Mesenchymal stem cell (in vitro differentiated cells and primary cell): ENCODE measurements around the gene PGAP6. TPM values are rescaled to one million over a fixed set of nuclear protein-coding genes. Genes with fewer than 3 reads are reported as not detected.

ENCODE experiments used
- DNase-seq: peaks from one replicate; pipeline ENCODE4 v3.0.0-alpha.2; 2013
- H2AFZ ChIP-seq: one replicate; pipeline ENCODE4 v1.6.1; 2013; ENCODE audit warnings: low read depth, mild to moderate bottlenecking, control low read depth, inconsistent platforms, low read length, moderate library complexity
- H2AK5ac ChIP-seq: 2 replicates; pipeline ENCODE4 v1.6.1; 2013; ENCODE audit warnings: low read length, moderate library complexity, mild to moderate bottlenecking, inconsistent platforms; ENCODE audit not compliant: severe bottlenecking
- H2BK120ac ChIP-seq: one replicate; pipeline ENCODE4 v1.6.1; 2013; ENCODE audit warnings: low read depth, mild to moderate bottlenecking, inconsistent platforms, low read length, moderate library complexity
- H2BK12ac ChIP-seq, 2 experiments: one replicate each; pipeline ENCODE4 v1.6.1; 2013; ENCODE audit warnings: inconsistent platforms in 2 of 2, low read length in 2 of 2, mild to moderate bottlenecking in 2 of 2, moderate library complexity in 2 of 2, control low read depth in 1 of 2
- H2BK15ac ChIP-seq: one replicate; pipeline ENCODE4 v1.6.1; 2013; ENCODE audit warnings: mild to moderate bottlenecking, low read depth, inconsistent platforms; ENCODE audit not compliant: poor library complexity, severe bottlenecking
- H2BK5ac ChIP-seq: 2 replicates; pipeline ENCODE4 v1.6.1; 2013; ENCODE audit warnings: low read depth, mild to moderate bottlenecking, low read length, control low read depth, inconsistent platforms; ENCODE audit not compliant: poor library complexity, severe bottlenecking
- H3K14ac ChIP-seq, 2 experiments: one replicate each; pipeline ENCODE4 v1.6.1; 2013; ENCODE audit warnings: inconsistent platforms in 2 of 2, low read length in 2 of 2, control low read depth in 1 of 2, mild to moderate bottlenecking in 1 of 2, moderate library complexity in 1 of 2
- H3K18ac ChIP-seq, 2 experiments: one replicate each; pipeline ENCODE4 v1.6.1; 2013; ENCODE audit warnings: inconsistent platforms in 2 of 2, low read length in 2 of 2, control low read depth in 1 of 2, low read depth in 1 of 2, mild to moderate bottlenecking in 1 of 2
- H3K23ac ChIP-seq, 2 experiments: one replicate each; pipeline ENCODE4 v1.6.1; 2013; ENCODE audit warnings: inconsistent platforms in 2 of 2, low read length in 2 of 2, mild to moderate bottlenecking in 2 of 2, moderate library complexity in 2 of 2, control low read depth in 1 of 2
- H3K27ac ChIP-seq: 2 replicates; pipeline ENCODE4 v1.5.1; 2013; ENCODE audit warnings: mild to moderate bottlenecking, moderate library complexity, low read length, control low read depth, inconsistent platforms; ENCODE audit not compliant: poor library complexity, severe bottlenecking
- H3K27me3 ChIP-seq, 2 experiments: 2 replicates each; pipeline versions ENCODE4 v1.6.1 to v1.7.0; 2013; ENCODE audit warnings: low read length in 2 of 2, mild to moderate bottlenecking in 2 of 2, moderate library complexity in 2 of 2, control low read depth in 1 of 2, inconsistent platforms in 1 of 2; ENCODE audit not compliant: control insufficient read depth in 1 of 2, insufficient read depth in 1 of 2
- H3K36me3 ChIP-seq, 2 experiments: 2 replicates each; pipeline versions ENCODE4 v1.6.1 to v1.7.0; 2013; ENCODE audit warnings: low read length in 2 of 2, control low read depth in 1 of 2, inconsistent platforms in 1 of 2, low read depth in 1 of 2, mild to moderate bottlenecking in 1 of 2; ENCODE audit not compliant: insufficient read depth in 2 of 2, control insufficient read depth in 1 of 2
- H3K4ac ChIP-seq, 2 experiments: one replicate each; pipeline ENCODE4 v1.6.1; 2013; ENCODE audit warnings: inconsistent platforms in 2 of 2, low read length in 2 of 2, mild to moderate bottlenecking in 2 of 2, moderate library complexity in 2 of 2, control low read depth in 1 of 2, low read depth in 1 of 2
- H3K4me1 ChIP-seq: 2 replicates; pipeline ENCODE4 v1.6.1; 2013; ENCODE audit warnings: low read depth, low read length, control low read depth; ENCODE audit not compliant: control insufficient read depth, insufficient read depth
- H3K4me2 ChIP-seq: 2 replicates; pipeline ENCODE4 v1.6.1; 2013; ENCODE audit warnings: low read length, mild to moderate bottlenecking, inconsistent platforms; ENCODE audit not compliant: poor library complexity, severe bottlenecking
- H3K4me3 ChIP-seq, 2 experiments: 2 replicates each; pipeline versions ENCODE4 v1.5.1 to v1.7.0; 2013; ENCODE audit warnings: low read length in 2 of 2, mild to moderate bottlenecking in 2 of 2, control low read depth in 1 of 2, low read depth in 1 of 2; ENCODE audit not compliant: insufficient read depth in 1 of 2
- H3K79me1 ChIP-seq: replicated peaks from 2 replicates; pipeline ENCODE4 v1.6.1; 2013; ENCODE audit warnings: mild to moderate bottlenecking, control low read depth, low read length, inconsistent platforms; ENCODE audit not compliant: poor library complexity, severe bottlenecking
- H3K9ac ChIP-seq: 2 replicates; pipeline ENCODE4 v1.7.0; 2013; ENCODE audit warnings: mild to moderate bottlenecking, low read length, moderate library complexity
- H3K9me3 ChIP-seq: 2 replicates; pipeline ENCODE4 v1.7.0; 2013; ENCODE audit warnings: mild to moderate bottlenecking, low read length; ENCODE audit not compliant: control insufficient read depth
- H4K8ac ChIP-seq: one replicate; pipeline ENCODE4 v1.6.1; 2013; ENCODE audit warnings: inconsistent platforms, mild to moderate bottlenecking, low read length, moderate library complexity
- H4K91ac ChIP-seq: one replicate; pipeline ENCODE4 v1.6.1; 2013; ENCODE audit warnings: mild to moderate bottlenecking, low read length, inconsistent platforms
- WGBS: methylation state at CpG from one replicate; pipeline ENCODE4 v1.1.7; 2013; ENCODE audit warnings: mixed read lengths; 5-methylcytosine and 5-hydroxymethylcytosine counted together
- polyA plus RNA-seq, 2 experiments: library from polyadenylated mRNA; stranded (reverse); fragments of 200-250 nt; gene quantifications; one replicate each; pipeline ENCODE4 v1.2.3, GENCODE V29; 2013

The PGAP6 gene
- polyA plus RNA-seq (2013, experiment 1 of 2), result 84.3 TPM
- 88.5 TPM for polyA plus RNA-seq (2013, experiment 2 of 2)

GRCh38 chr16:381789-382717, at the start of gene PGAP6:
PGAP6 (minus strand) TSS chr16:381978; CDS start chr16:381821, 157 bp downstream.
- H2BK5ac ChIP-seq, result peak within 1 kb of the TSS; percentile 63
- H2BK15ac ChIP-seq, result peak within 1 kb of the TSS; percentile 76
- H2BK12ac ChIP-seq, result peak within 1 kb of the TSS in 1 of 2 experiments; percentile 83
- peak within 1 kb of the TSS; percentile 99 for H3K4me2 ChIP-seq
- H3K27me3 ChIP-seq, result no peaks in the 10 kb centered on the region
- DNase-seq, result peak; percentile 44
- WGBS, result under 1% methylated on average over 58 of the region's 123 CpGs
- H3K23ac ChIP-seq, result peak within 1 kb of the TSS in 1 of 2 experiments; percentile 91
- H2BK120ac ChIP-seq, result peak within 1 kb of the TSS; percentile 87
- H3K79me1 ChIP-seq, result peaks cover 26% of the 10 kb centered on the region
- peak within 1 kb of the TSS; percentile 11 to 97 for H3K14ac ChIP-seq
- no peak within 1 kb of the TSS for H2AK5ac ChIP-seq
- peaks cover 41% of the 10 kb centered on the region for H3K4me1 ChIP-seq
- peak within 1 kb of the TSS; percentile 3 for H4K91ac ChIP-seq
- H3K9me3 ChIP-seq, result no peaks in the 10 kb centered on the region
- peak within 1 kb of the TSS; percentile 72 to 91 for H3K4ac ChIP-seq
- peak within 1 kb of the TSS; percentile 72 for H4K8ac ChIP-seq
- H3K36me3 ChIP-seq, result peaks cover 3 to 16% of the 10 kb centered on the region in 2 experiments
- peak within 1 kb of the TSS; percentile 81 to 90 for H3K4me3 ChIP-seq
- H3K18ac ChIP-seq, result peak within 1 kb of the TSS; percentile 84 to 97
- peak within 1 kb of the TSS; percentile 49 for H2AFZ ChIP-seq
- H3K9ac ChIP-seq, result peak within 1 kb of the TSS; percentile 86
- H3K27ac ChIP-seq, result no peak within 1 kb of the TSS

- Histone ChIP-seq H4K8ac (no peak overlapping the region), H3K79me1 (peaks cover 34% of the 10 kb centered on the region), H3K4me2 (no peak overlapping the region), H2AK5ac (no peak overlapping the region), H3K23ac (no peak overlapping the region), H2BK120ac (no peak overlapping the region), H3K4me1 (peaks cover 16% of the 10 kb centered on the region), H3K18ac (no peak overlapping the region), H2BK15ac (no peak overlapping the region), H3K14ac (no peak overlapping the region), H3K4me3 (no peak overlapping the region), H3K27me3 (no peaks in the 10 kb centered on the region), H3K4ac (no peak overlapping the region), H2BK5ac (no peak overlapping the region), H2AFZ (no peak overlapping the region), H3K36me3 (peaks cover 3 to 9% of the 10 kb centered on the region in 2 experiments), H3K9me3 (no peaks in the 10 kb centered on the region), H3K9ac (no peak overlapping the region), H2BK12ac (no peak overlapping the region), H3K27ac (no peak overlapping the region), H4K91ac (no peak overlapping the region)
- DNase-seq, result no peak
- WGBS, result 99% methylated on average over 7 of the region's 7 CpGs
These were observed 49.1 kb upstream of the PGAP6 start for GRCh38 chr16:430904-431303.

- Histone ChIP-seq H3K9ac (peak overlapping the region; percentile 75), H3K4me2 (peak overlapping the region; percentile 99), H3K23ac (no peak overlapping the region), H3K18ac (no peak overlapping the region), H2BK5ac (no peak overlapping the region), H3K27me3 (no peaks in the 10 kb centered on the region), H3K27ac (no peak overlapping the region), H3K4me1 (peaks cover 31% of the 10 kb centered on the region), H2BK15ac (no peak overlapping the region), H2AK5ac (no peak overlapping the region), H3K9me3 (no peaks in the 10 kb centered on the region), H3K79me1 (peaks cover 27% of the 10 kb centered on the region), H2BK120ac (no peak overlapping the region), H2BK12ac (no peak overlapping the region), H3K4me3 (peak overlapping the region in 1 of 2 experiments; percentile 86), H4K91ac (no peak overlapping the region), H3K4ac (no peak overlapping the region), H3K36me3 (peaks cover 3% of the 10 kb centered on the region in 2 experiments), H2AFZ (no peak overlapping the region), H4K8ac (no peak overlapping the region), H3K14ac (no peak overlapping the region)
- WGBS, result 83% methylated on average over 10 of the region's 10 CpGs
- no peak for DNase-seq
These were observed 45.5 kb upstream of the PGAP6 start for GRCh38 chr16:427250-427649.

- Histone ChIP-seq H3K79me1 (peaks cover 27% of the 10 kb centered on the region), H3K4me2 (peak overlapping the region; percentile 99), H2BK15ac (no peak overlapping the region), H3K23ac (no peak overlapping the region), H4K8ac (no peak overlapping the region), H3K14ac (no peak overlapping the region), H4K91ac (no peak overlapping the region), H3K4me3 (peak overlapping the region; percentile 76 to 86), H3K4ac (no peak overlapping the region), H2AFZ (no peak overlapping the region), H3K27me3 (no peaks in the 10 kb centered on the region), H2BK120ac (peak overlapping the region; percentile 73), H3K36me3 (peaks cover 3% of the 10 kb centered on the region in 2 experiments), H2BK12ac (no peak overlapping the region), H3K9ac (peak overlapping the region; percentile 75), H3K18ac (no peak overlapping the region), H3K4me1 (peaks cover 31% of the 10 kb centered on the region), H2BK5ac (no peak overlapping the region), H3K9me3 (no peaks in the 10 kb centered on the region), H2AK5ac (no peak overlapping the region), H3K27ac (no peak overlapping the region)
- no peak for DNase-seq
- 29% methylated on average over 11 of the region's 13 CpGs for WGBS
These were observed 45.1 kb upstream of the PGAP6 start for GRCh38 chr16:426906-427249.
